ENCODE data around the gene ELP2. TPM values are rescaled to one million over a fixed set of nuclear protein-coding genes. Genes with fewer than 3 reads are reported as not detected.

ELP2 gene
- total and polyA plus RNA-seq, 2 experiments from 2014 or later = 57.6 to 103 TPM

GRCh38 chr18:36095936-36096519 is 33.7 kb upstream of the ELP2 start:
- H3K9me2 ChIP-seq (ENCODE audit: insufficient read depth) = no peaks in the 10 kb centered on the region
- in situ Hi-C loops (cut with MboI) = no loop called here

GRCh38 chr18:36096955-36097354 is 32.7 kb upstream of the ELP2 start:
- no peak overlapping the region for H2AFZ ChIP-seq
- no peak overlapping the region for H3K9ac ChIP-seq
- no peaks in the 10 kb centered on the region for H3K4me1 ChIP-seq (ENCODE audit: insufficient read depth)
- H3K9me2 ChIP-seq (ENCODE audit: insufficient read depth) = no peaks in the 10 kb centered on the region
- no peaks in the 10 kb centered on the region for H3F3A ChIP-seq (ENCODE audit: insufficient read depth)
- DNase-seq = no peak
- no peak overlapping the region for H3K4me3 ChIP-seq
- TF ChIP-seq EZH2phosphoT487 (IDR thresholded peaks at IDR 0.05; ENCODE audit: insufficient read depth, low read depth) = no peak
- no peak for TF ChIP-seq EZH2 (IDR thresholded peaks at IDR 0.05; ENCODE audit: insufficient read depth, poor library complexity, severe bottlenecking)
- no peaks in the 10 kb centered on the region for H3K79me2 ChIP-seq (ENCODE audit: insufficient read depth)
- no peaks in the 10 kb centered on the region for H3K9me3 ChIP-seq (ENCODE audit: low read depth)
- no peaks in the 10 kb centered on the region for H4K20me1 ChIP-seq (ENCODE audit: insufficient read depth)
- no peaks in the 10 kb centered on the region for H3K36me3 ChIP-seq (ENCODE audit: low read depth)
- no peak overlapping the region for H3K4me2 ChIP-seq (ENCODE audit: unreplicated experiment)
- no peaks in the 10 kb centered on the region for H3K27me3 ChIP-seq (replicated peaks; ENCODE audit: insufficient read depth)
- H3K27ac ChIP-seq = no peak overlapping the region
- in situ Hi-C loops (cut with MboI) = no loop called here

More at GRCh38 chr18:36095936-36096519, 33.7 kb upstream of the ELP2 start:
- H3K27me3 ChIP-seq (replicated peaks; ENCODE audit: insufficient read depth) = no peaks in the 10 kb centered on the region
- no peak overlapping the region for H2AFZ ChIP-seq
- H3K79me2 ChIP-seq (ENCODE audit: insufficient read depth) = no peaks in the 10 kb centered on the region
- DNase-seq = peak; percentile 81
- WGBS, 2 experiments (ENCODE audit: low coverage in 1 of 2, low lambda C conversion rate in 2 of 2, missing lambda C conversion rate in 2 of 2) = 0 to 3% methylated on average over 1 of the region's 1 CpG
- no peaks in the 10 kb centered on the region for H4K20me1 ChIP-seq (ENCODE audit: insufficient read depth)
- no peak overlapping the region for H3K4me2 ChIP-seq (ENCODE audit: unreplicated experiment)
- no peaks in the 10 kb centered on the region for H3K36me3 ChIP-seq (ENCODE audit: low read depth)
- no peak overlapping the region for H3K9ac ChIP-seq
- H3K27ac ChIP-seq = no peak overlapping the region
- no peak for TF ChIP-seq EZH2 (IDR thresholded peaks at IDR 0.05; ENCODE audit: insufficient read depth, poor library complexity, severe bottlenecking)
- no peak for TF ChIP-seq EZH2phosphoT487 (IDR thresholded peaks at IDR 0.05; ENCODE audit: insufficient read depth, low read depth)
- H3K9me3 ChIP-seq (ENCODE audit: low read depth) = no peaks in the 10 kb centered on the region
- no peaks in the 10 kb centered on the region for H3F3A ChIP-seq (ENCODE audit: insufficient read depth)
- no peak overlapping the region for H3K4me3 ChIP-seq
- no peaks in the 10 kb centered on the region for H3K4me1 ChIP-seq (ENCODE audit: insufficient read depth)

- Histone ChIP-seq H3K9me3 (ENCODE audit: low read depth) (no peaks in the 10 kb centered on the region), H3K27me3 (replicated peaks; ENCODE audit: insufficient read depth) (no peaks in the 10 kb centered on the region), H3K36me3 (ENCODE audit: low read depth) (no peaks in the 10 kb centered on the region), H3K9ac (no peak overlapping the region), H3K4me1 (ENCODE audit: insufficient read depth) (no peaks in the 10 kb centered on the region), H3F3A (ENCODE audit: insufficient read depth) (no peaks in the 10 kb centered on the region), H4K20me1 (ENCODE audit: insufficient read depth) (no peaks in the 10 kb centered on the region), H3K4me3 (no peak overlapping the region), H3K79me2 (ENCODE audit: insufficient read depth) (no peaks in the 10 kb centered on the region), H3K4me2 (ENCODE audit: unreplicated experiment) (no peak overlapping the region), H3K9me2 (ENCODE audit: insufficient read depth) (no peaks in the 10 kb centered on the region), H3K27ac (no peak overlapping the region), H2AFZ (no peak overlapping the region)
- DNase-seq = no peak
- in situ Hi-C loops (cut with MboI) = no loop called here
- TF ChIP-seq EZH2 (IDR thresholded peaks at IDR 0.05; ENCODE audit: insufficient read depth, poor library complexity, severe bottlenecking) (no peak), EZH2phosphoT487 (IDR thresholded peaks at IDR 0.05; ENCODE audit: insufficient read depth, low read depth) (no peak)
These were observed 30.4 kb upstream of the ELP2 start for GRCh38 chr18:36099311-36099710.

GRCh38 chr18:36101943-36102342 is 27.8 kb upstream of the ELP2 start:
- in situ Hi-C loops (cut with MboI) = no loop called here
- Histone ChIP-seq H3K79me2 (ENCODE audit: insufficient read depth) (no peaks in the 10 kb centered on the region), H4K20me1 (ENCODE audit: insufficient read depth) (no peaks in the 10 kb centered on the region), H3K4me1 (ENCODE audit: insufficient read depth) (no peaks in the 10 kb centered on the region), H2AFZ (no peak overlapping the region), H3K9me2 (ENCODE audit: insufficient read depth) (no peaks in the 10 kb centered on the region), H3K27me3 (replicated peaks; ENCODE audit: insufficient read depth) (no peaks in the 10 kb centered on the region), H3K36me3 (ENCODE audit: low read depth) (no peaks in the 10 kb centered on the region), H3K9ac (no peak overlapping the region), H3K9me3 (ENCODE audit: low read depth) (no peaks in the 10 kb centered on the region), H3K4me2 (ENCODE audit: unreplicated experiment) (no peak overlapping the region), H3K27ac (no peak overlapping the region), H3K4me3 (no peak overlapping the region), H3F3A (ENCODE audit: insufficient read depth) (no peaks in the 10 kb centered on the region)
- 83 to 84% methylated on average over 7 of the region's 7 CpGs for WGBS, 2 experiments (ENCODE audit: low coverage in 1 of 2, low lambda C conversion rate in 2 of 2, missing lambda C conversion rate in 2 of 2)
- no peak for DNase-seq
- no peak for TF ChIP-seq EZH2phosphoT487 (IDR thresholded peaks at IDR 0.05; ENCODE audit: insufficient read depth, low read depth)
- TF ChIP-seq EZH2 (IDR thresholded peaks at IDR 0.05; ENCODE audit: insufficient read depth, poor library complexity, severe bottlenecking) = no peak

- H3K9me2 ChIP-seq (ENCODE audit: insufficient read depth) = no peaks in the 10 kb centered on the region
- H3K9ac ChIP-seq = no peak overlapping the region
- H3K4me1 ChIP-seq (ENCODE audit: insufficient read depth) = no peaks in the 10 kb centered on the region
- in situ Hi-C loops (cut with MboI) = no loop called here
- no peak overlapping the region for H2AFZ ChIP-seq
- no peaks in the 10 kb centered on the region for H3F3A ChIP-seq (ENCODE audit: insufficient read depth)
- H3K4me2 ChIP-seq (ENCODE audit: unreplicated experiment) = no peak overlapping the region
- no peak overlapping the region for H3K27ac ChIP-seq
- H3K4me3 ChIP-seq = no peak overlapping the region
- no peaks in the 10 kb centered on the region for H4K20me1 ChIP-seq (ENCODE audit: insufficient read depth)
- H3K79me2 ChIP-seq (ENCODE audit: insufficient read depth) = no peaks in the 10 kb centered on the region
- no peaks in the 10 kb centered on the region for H3K9me3 ChIP-seq (ENCODE audit: low read depth)
- 95 to 96% methylated on average over 2 of the region's 2 CpGs for WGBS, 2 experiments (ENCODE audit: low coverage in 1 of 2, low lambda C conversion rate in 2 of 2, missing lambda C conversion rate in 2 of 2)
- peaks cover 5% of the 10 kb centered on the region for H3K36me3 ChIP-seq (ENCODE audit: low read depth)
- no peak for TF ChIP-seq EZH2 (IDR thresholded peaks at IDR 0.05; ENCODE audit: insufficient read depth, poor library complexity, severe bottlenecking)
- no peak for TF ChIP-seq EZH2phosphoT487 (IDR thresholded peaks at IDR 0.05; ENCODE audit: insufficient read depth, low read depth)
- DNase-seq = no peak
- no peaks in the 10 kb centered on the region for H3K27me3 ChIP-seq (replicated peaks; ENCODE audit: insufficient read depth)
These were observed 24.9 kb upstream of the ELP2 start for GRCh38 chr18:36104749-36105148.

Data from GM23248 (cell line).